Gastrocnemius medialis (tissue), 4 donors: ENCODE measurements around the gene ENPP3.

ENCODE experiments used
- CTCF ChIP-seq, 5 experiments: fragments of 450-650 bp in 3 of 5; fragments of 200-600 bp in 2 of 5; sonication (generic) in 2 of 5; IDR thresholded peaks in 4 of 5; conservative IDR thresholded peaks in 1 of 5; 1 replicate in 4 of 5; 2 replicates in 1 of 5; pipeline ENCODE4 v1.5.1; 2016 to 2019; ENCODE audit warnings: antibody characterized with exemption in 5 of 5, mild to moderate bottlenecking in 3 of 5, moderate library complexity in 3 of 5
- POLR2A ChIP-seq, 2 donors: fragments of 450-650 bp; IDR thresholded peaks; one replicate each; pipeline ENCODE4 v1.6.1; 2017; ENCODE audit warnings: antibody characterized with exemption in 2 of 2, mild to moderate bottlenecking in 2 of 2, moderate library complexity in 2 of 2

DNA sequence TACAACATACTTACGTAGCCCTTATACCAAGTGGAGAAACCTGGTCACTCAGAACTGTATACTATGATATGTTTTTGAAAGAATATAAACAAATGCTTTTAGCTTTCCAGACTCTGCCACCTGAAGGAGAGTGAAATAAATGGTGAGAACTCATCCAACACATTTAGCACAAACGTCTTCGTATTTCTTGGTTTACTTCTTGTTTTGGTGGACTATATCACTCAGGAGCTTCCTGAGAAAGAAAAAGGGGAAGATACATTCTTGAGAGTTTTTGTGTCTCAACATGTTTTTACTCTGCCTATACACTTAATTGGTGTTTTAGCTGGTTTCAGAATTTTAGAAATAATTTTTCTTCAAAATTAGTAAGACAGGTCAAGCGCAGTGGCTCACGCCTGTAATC is 93.2 kb downstream of the ENPP3 start:
- TF ChIP-seq CTCF (IDR thresholded peaks at IDR 0.05 in 4 of 5, conservative IDR thresholded peaks at IDR 0.05 in 1 of 5) (no peak), POLR2A (IDR thresholded peaks at IDR 0.05) (no peak)
